WERI-Rb-1 (cell line): ENCODE measurements around the gene TENM4.
"Not testable (repeated sequence)": the region's sequence is repeated elsewhere in the genome, so short reads cannot be mapped to it uniquely, and the experiment has no call there.

ENCODE experiments used
- DNase-seq: peaks from one replicate; pipeline ENCODE4 v3.0.0-alpha.2; 2020
- H3K27ac ChIP-seq: fragments of 250-450 bp; sonication (Bioruptor Pico); 2 replicates; pipeline ENCODE4 v1.5.1; 2020; ENCODE audit warnings: mild to moderate bottlenecking, moderate library complexity
- H3K27me3 ChIP-seq: fragments of 250-450 bp; sonication (Bioruptor Pico); 2 replicates; pipeline ENCODE4 v1.5.1; 2021; ENCODE audit warnings: mild to moderate bottlenecking, low read depth, moderate library complexity; ENCODE audit not compliant: insufficient read depth, severe bottlenecking
- H3K36me3 ChIP-seq: fragments of 250-450 bp; sonication (Bioruptor Pico); 2 replicates; pipeline ENCODE4 v1.5.1; 2020; ENCODE audit warnings: mild to moderate bottlenecking, moderate library complexity
- H3K4me3 ChIP-seq: 2 replicates; pipeline ENCODE4 v1.5.1; 2011; ENCODE audit warnings: low read depth, mild to moderate bottlenecking, control low read depth, low read length
- H3K9me3 ChIP-seq: fragments of 250-450 bp; sonication (Bioruptor Pico); 2 replicates; pipeline ENCODE4 v1.5.1; 2021; ENCODE audit warnings: mild to moderate bottlenecking, moderate library complexity; ENCODE audit not compliant: severe bottlenecking
- TF ChIP-seq, protein P1 (sequence below): IDR thresholded peaks from 2 replicates; pipeline ENCODE4 v1.5.1; 2011; ENCODE audit warnings: low read depth, mild to moderate bottlenecking, control low read depth, inconsistent platforms, low read length

The TENM4 gene

DNA sequence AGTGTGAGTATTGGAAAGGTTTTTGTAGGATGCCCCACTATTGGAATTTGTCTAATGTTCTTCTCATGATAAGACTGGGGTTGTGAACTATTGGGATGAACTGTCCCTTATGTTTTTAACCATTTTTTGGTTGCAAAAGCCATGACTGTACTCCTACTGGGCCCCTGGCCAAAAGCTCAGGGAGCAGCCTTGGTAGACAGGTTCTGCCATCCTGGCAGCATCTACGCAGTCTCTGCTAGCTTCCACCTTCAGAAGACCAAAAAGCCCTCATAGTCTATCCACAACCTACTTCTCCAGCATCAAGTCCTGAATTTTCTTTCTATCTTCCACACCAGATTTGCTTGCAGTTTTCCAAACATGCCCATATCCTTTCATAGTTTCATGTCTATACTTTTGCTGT, 211.8 kb downstream of the TENM4 start:
- TF ChIP-seq, protein P1, sequence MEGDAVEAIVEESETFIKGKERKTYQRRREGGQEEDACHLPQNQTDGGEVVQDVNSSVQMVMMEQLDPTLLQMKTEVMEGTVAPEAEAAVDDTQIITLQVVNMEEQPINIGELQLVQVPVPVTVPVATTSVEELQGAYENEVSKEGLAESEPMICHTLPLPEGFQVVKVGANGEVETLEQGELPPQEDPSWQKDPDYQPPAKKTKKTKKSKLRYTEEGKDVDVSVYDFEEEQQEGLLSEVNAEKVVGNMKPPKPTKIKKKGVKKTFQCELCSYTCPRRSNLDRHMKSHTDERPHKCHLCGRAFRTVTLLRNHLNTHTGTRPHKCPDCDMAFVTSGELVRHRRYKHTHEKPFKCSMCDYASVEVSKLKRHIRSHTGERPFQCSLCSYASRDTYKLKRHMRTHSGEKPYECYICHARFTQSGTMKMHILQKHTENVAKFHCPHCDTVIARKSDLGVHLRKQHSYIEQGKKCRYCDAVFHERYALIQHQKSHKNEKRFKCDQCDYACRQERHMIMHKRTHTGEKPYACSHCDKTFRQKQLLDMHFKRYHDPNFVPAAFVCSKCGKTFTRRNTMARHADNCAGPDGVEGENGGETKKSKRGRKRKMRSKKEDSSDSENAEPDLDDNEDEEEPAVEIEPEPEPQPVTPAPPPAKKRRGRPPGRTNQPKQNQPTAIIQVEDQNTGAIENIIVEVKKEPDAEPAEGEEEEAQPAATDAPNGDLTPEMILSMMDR: no peak
- H3K4me3 ChIP-seq: no peak overlapping the region
- no peak for DNase-seq
- no peaks in the 10 kb centered on the region for H3K36me3 ChIP-seq
- H3K9me3 ChIP-seq: no peaks in the 10 kb centered on the region
- H3K27me3 ChIP-seq: no peaks in the 10 kb centered on the region
- H3K27ac ChIP-seq: no peak overlapping the region

DNA sequence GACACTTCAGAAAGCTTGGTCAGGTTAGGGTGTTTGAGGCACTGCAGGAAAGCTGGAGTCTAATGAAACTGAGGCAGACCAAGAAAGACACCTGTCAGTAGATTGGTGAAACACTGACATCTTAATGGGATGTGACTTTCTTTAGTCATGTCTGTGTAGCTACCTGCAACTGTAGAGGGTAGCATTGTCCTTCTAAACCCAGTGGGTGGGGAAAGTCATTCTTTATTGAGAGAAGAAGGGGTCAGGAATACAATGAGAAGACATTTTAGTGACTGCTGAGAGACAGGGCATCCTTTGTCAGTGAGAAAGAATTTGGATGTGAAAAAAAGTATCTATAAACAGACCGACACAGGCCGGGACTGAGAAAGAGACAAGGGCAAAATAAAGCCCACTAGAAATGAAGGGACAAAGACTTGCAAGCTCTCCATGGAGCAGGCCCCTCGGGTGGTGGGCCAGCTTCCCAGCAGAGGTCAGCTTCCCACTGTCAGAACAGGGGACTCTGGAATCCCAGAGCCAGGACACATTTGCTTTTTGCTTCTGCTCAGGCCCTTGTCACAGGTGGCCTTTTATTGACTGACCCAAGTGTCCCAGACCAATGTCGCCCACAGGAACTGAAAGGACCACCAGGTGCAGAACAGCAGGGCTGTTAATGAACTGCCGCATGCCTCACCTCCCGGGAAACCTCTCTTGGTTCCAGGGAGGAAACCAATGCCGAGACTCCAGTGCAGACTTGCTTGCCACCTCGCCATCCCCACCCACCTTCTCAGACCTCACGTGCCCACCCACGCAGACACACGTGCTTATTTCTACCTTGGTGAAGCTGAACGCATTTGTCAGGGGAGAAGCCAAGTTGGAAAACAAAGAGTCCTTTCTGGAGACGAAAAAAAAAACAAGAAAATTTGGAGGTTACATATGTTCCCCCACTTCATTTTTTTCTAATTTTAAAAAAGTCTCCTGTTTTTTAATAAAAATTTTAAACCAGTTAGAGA, 212.8 kb downstream of the TENM4 start:
- H3K9me3 ChIP-seq: no peaks in the 10 kb centered on the region
- no peak for DNase-seq
- TF ChIP-seq, protein P1: no peak
- no peak overlapping the region for H3K27ac ChIP-seq
- no peak overlapping the region for H3K4me3 ChIP-seq
- H3K36me3 ChIP-seq: no peaks in the 10 kb centered on the region
- H3K27me3 ChIP-seq: no peaks in the 10 kb centered on the region

DNA sequence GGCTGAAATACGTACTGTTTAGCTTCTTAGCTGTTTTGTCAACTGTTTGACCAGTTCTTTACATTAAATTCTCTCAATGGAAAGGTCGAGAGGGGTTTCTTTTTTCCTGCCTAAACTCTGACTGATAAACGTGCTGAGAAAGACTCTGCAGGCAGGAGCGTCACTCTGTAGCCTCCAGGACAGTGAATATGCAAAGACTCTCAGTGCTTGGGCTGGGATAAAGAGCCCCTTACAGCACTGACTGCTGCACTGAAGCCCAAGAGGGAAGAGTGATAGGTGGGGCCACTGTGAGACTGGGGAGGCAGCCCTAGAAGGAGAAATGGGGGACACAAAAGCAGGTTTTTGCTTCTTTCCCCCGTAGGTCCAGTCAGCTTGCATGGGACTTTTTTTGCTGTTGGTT, 213.5 kb downstream of the TENM4 start:
- TF ChIP-seq, protein P1: no peak

DNA sequence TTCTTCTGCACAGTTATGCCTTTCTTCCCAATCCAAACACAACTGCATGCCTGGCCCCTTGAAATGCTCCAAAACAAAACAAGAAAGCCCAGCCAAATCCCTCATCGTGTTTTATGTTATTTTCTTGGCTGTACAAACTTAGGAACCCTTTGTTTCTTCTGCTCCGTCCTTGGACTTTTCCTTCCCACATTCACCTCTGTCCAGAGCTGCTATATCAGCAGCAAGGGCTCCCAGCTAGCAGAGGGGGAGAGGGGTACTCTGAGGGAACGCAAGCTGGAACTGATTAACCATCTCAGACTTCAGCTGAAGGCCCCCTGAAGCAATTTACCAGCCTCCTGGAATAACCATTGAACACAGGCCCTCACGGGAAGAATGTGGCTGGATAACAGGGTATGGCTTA, 214.7 kb downstream of the TENM4 start:
- no peaks in the 10 kb centered on the region for H3K27me3 ChIP-seq
- peaks cover 5% of the 10 kb centered on the region for H3K9me3 ChIP-seq
- H3K27ac ChIP-seq: no peak overlapping the region
- no peak overlapping the region for H3K4me3 ChIP-seq
- TF ChIP-seq, protein P1: no peak
- no peak for DNase-seq
- no peaks in the 10 kb centered on the region for H3K36me3 ChIP-seq

More for the DNA sequence above, 213.5 kb downstream of the TENM4 start:
- Histone ChIP-seq H3K27ac (no peak overlapping the region), H3K4me3 (no peak overlapping the region), H3K36me3 (no peaks in the 10 kb centered on the region), H3K9me3 (peaks cover 2% of the 10 kb centered on the region), H3K27me3 (no peaks in the 10 kb centered on the region)
- no peak for DNase-seq

DNA sequence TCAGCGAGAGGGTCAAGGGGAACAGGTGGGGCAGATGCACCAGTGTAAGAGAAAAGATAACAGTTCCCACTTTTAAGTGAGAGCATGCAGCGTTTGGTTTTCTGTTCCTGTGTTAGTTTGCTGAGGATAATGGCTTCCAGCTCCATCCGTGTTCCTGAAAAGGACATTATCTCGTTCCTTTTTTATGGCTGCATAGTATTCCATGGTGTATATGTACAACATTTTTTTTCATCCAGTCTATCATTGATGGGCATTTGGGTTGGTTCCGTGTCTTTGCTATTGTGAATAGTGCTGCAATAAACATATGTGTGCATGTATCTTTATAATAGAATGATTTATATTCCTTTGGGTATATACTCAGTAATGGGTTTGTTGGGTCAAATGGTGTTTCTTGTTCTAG, 218.7 kb downstream of the TENM4 start:
- H3K4me3 ChIP-seq, H3K27ac ChIP-seq, H3K36me3 ChIP-seq: not testable (repeated sequence)

DNA sequence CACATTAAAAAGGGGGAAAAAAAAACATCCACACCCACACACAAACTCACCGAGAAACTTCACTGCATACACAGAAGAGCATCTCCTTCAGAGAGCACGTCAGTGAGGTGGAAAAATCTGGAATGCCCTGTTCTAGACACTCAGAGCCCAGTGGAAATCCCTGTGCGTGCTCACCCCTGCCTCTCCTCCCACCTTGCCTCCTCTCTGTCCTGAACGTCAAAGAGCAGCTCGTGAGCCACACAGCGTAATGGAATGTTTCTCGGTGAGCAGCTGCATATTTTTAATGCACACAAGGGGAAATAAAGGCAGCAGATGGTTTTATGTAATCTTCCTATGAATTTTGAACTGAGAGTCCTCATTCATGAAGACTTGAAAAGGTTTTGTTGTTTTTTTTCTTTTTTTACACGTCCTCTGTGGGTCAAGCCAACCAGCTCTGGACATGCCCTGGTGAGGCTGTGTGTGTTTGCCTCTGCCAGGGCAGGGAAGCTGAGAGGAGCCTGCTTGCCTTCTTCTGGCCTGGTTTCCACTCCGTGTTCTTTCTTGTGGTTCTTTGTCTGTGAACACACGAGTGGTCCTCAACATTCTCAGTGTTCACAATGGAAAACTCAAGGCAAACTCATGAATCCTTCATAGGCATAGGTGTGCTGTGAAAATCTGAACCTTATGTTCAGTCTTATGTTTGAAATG, 219.2 kb downstream of the TENM4 start:
- no peak for DNase-seq
- H3K27me3 ChIP-seq: no peaks in the 10 kb centered on the region
- no peak overlapping the region for H3K27ac ChIP-seq
- TF ChIP-seq, protein P1: no peak
- no peak overlapping the region for H3K4me3 ChIP-seq
- H3K9me3 ChIP-seq: peaks cover 5% of the 10 kb centered on the region
- H3K36me3 ChIP-seq: no peaks in the 10 kb centered on the region

More for the DNA sequence above, 218.7 kb downstream of the TENM4 start:
- H3K9me3 ChIP-seq, DNase-seq, H3K27me3 ChIP-seq: not testable (repeated sequence)
